GM18507 (cell line): ENCODE measurements around the gene PHC1.
A peak's percentile ranks its signal among the peaks of the same experiment; 100 is the strongest.

Source experiments
- DNase-seq: peaks from one replicate; pipeline ENCODE4 v3.0.0; 2011; ENCODE audit warnings: low read depth; ENCODE audit not compliant: insufficient read length; ENCODE audit errors: extremely low spot score
- FAIRE-seq: peaks from 2 replicates; lab custom pipeline; 2011; peaks lifted over from hg19 to GRCh38; lab: Jason Lieb, UNC

PHC1 gene

GRCh38 chr12:8987163-8987562 is 72.9 kb downstream of the PHC1 start:
- FAIRE-seq (no peak), DNase-seq (no peak)

GRCh38 chr12:8987685-8988084 is 73.4 kb downstream of the PHC1 start:
- DNase-seq: no peak
- no peak for FAIRE-seq

- no peak for DNase-seq
- FAIRE-seq: peak; percentile 33
Observed at GRCh38 chr12:8989413-8989812, 75.1 kb downstream of the PHC1 start, which contains the start of gene KLRG1. Gene KLRG1 (plus strand): TSS chr12:8989546. CDS start chr12:8989636, 90 bp downstream.
